HepG2 (cell line): ENCODE results near the gene IL1RAP. TPM values are rescaled to one million over a fixed set of nuclear protein-coding genes. Genes with fewer than 3 reads are reported as not detected.
A peak's percentile ranks its signal among the peaks of the same experiment; 100 is the strongest.

Experiments
- CCAR2 ChIP-seq: fragments of 200-400 bp; formaldehyde crosslinking; optimal IDR thresholded peaks from 2 replicates; pipeline ENCODE3; 2018; ENCODE audit warnings: low read depth, mild to moderate bottlenecking, low read length, moderate library complexity
- ELF4 ChIP-seq: sonication (generic); formaldehyde crosslinking; IDR thresholded peaks from 2 replicates; pipeline ENCODE4 v1.5.0; 2020; ENCODE audit warnings: missing genetic modification reagents, mild to moderate bottlenecking, moderate library complexity, borderline replicate concordance
- EZH2 ChIP-seq: conservative IDR thresholded peaks from 2 replicates; pipeline ENCODE4 v1.6.1; 2012; ENCODE audit warnings: mild to moderate bottlenecking, low read depth, low read length, moderate library complexity
- FOXM1 ChIP-seq: sonication (generic); formaldehyde crosslinking; IDR thresholded peaks from 2 replicates; pipeline ENCODE4 v1.5.0; 2020; ENCODE audit warnings: missing genetic modification reagents
- GATAD2A ChIP-seq: IDR thresholded peaks from 2 replicates; pipeline ENCODE4 v1.6.1; 2016
- HCFC1 ChIP-seq: fragments of 150-350 bp; IDR thresholded peaks from 2 replicates; pipeline ENCODE4 v1.6.1; 2014; ENCODE audit warnings: low read depth, low read length
- KMT2B ChIP-seq: IDR thresholded peaks from 2 replicates; pipeline ENCODE4 v1.6.1; 2016; ENCODE audit warnings: missing genetic modification reagents, missing compliant biosample characterization
- NR2F6 ChIP-seq, 2 experiments: IDR thresholded peaks; 2 replicates each; pipeline ENCODE4 v1.6.1; 2016; ENCODE audit warnings: antibody characterized with exemption in 1 of 2, mild to moderate bottlenecking in 1 of 2
- PHF20 ChIP-seq: sonication (generic); formaldehyde crosslinking; IDR thresholded peaks from 2 replicates; pipeline ENCODE4 v1.5.0; 2020; ENCODE audit warnings: mild to moderate bottlenecking, missing genetic modification reagents
- SETDB1 ChIP-seq: sonication (generic); formaldehyde crosslinking; IDR thresholded peaks from 2 replicates; pipeline ENCODE4 v1.5.1; 2020; ENCODE audit warnings: missing genetic modification reagents, mild to moderate bottlenecking, borderline replicate concordance
- ZFX ChIP-seq: sonication (generic); formaldehyde crosslinking; IDR thresholded peaks from 2 replicates; pipeline ENCODE4 v1.4.0; 2020; ENCODE audit warnings: mild to moderate bottlenecking, low read depth, missing genetic modification reagents, moderate library complexity
- ZNF207 ChIP-seq: fragments of 450-650 bp; IDR thresholded peaks from 2 replicates; pipeline ENCODE4 v1.6.1; 2016; ENCODE audit warnings: antibody characterized with exemption, borderline replicate concordance
- ZNF274 ChIP-seq: sonication (generic); formaldehyde crosslinking; IDR thresholded peaks from 2 replicates; pipeline ENCODE4 v1.5.1; 2020; ENCODE audit warnings: mild to moderate bottlenecking, missing genetic modification reagents
- ZNF44 ChIP-seq: sonication (generic); formaldehyde crosslinking; IDR thresholded peaks from 2 replicates; pipeline ENCODE4 v1.5.1; 2020; ENCODE audit warnings: mild to moderate bottlenecking, missing genetic modification reagents
- ZNF501 ChIP-seq: sonication (generic); formaldehyde crosslinking; IDR thresholded peaks from 2 replicates; pipeline ENCODE4 v1.5.1; 2020; ENCODE audit warnings: mild to moderate bottlenecking, moderate library complexity, missing genetic modification reagents
- ZNF510 ChIP-seq: sonication (generic); formaldehyde crosslinking; IDR thresholded peaks from 2 replicates; pipeline ENCODE4 v1.4.0; 2020; ENCODE audit warnings: low read depth, mild to moderate bottlenecking, missing genetic modification reagents
- ZNF563 ChIP-seq: sonication (generic); formaldehyde crosslinking; IDR thresholded peaks from 2 replicates; pipeline ENCODE4 v1.8.0; 2022; ENCODE audit warnings: mild to moderate bottlenecking, moderate library complexity, missing genetic modification reagents
- ZNF83 ChIP-seq: sonication (generic); formaldehyde crosslinking; IDR thresholded peaks from 2 replicates; pipeline ENCODE4 v1.4.0; 2020; ENCODE audit warnings: missing genetic modification reagents, mild to moderate bottlenecking, borderline replicate concordance
- ZNF878 ChIP-seq: sonication (generic); formaldehyde crosslinking; IDR thresholded peaks from 2 replicates; pipeline ENCODE4 v1.8.1; 2023; ENCODE audit warnings: mild to moderate bottlenecking, missing genetic modification reagents, moderate library complexity
- ZSCAN20 ChIP-seq: sonication (generic); formaldehyde crosslinking; IDR thresholded peaks from 2 replicates; pipeline ENCODE4 v1.4.0; 2020; ENCODE audit warnings: missing genetic modification reagents, mild to moderate bottlenecking, borderline replicate concordance
- ZSCAN30 ChIP-seq: sonication (generic); formaldehyde crosslinking; IDR thresholded peaks from 2 replicates; pipeline ENCODE4 v1.5.0; 2020; ENCODE audit warnings: mild to moderate bottlenecking, missing genetic modification reagents
- polyA plus RNA-seq, 8 experiments: library from polyadenylated mRNA; depleted of rRNA in 3 of 8; stranded (reverse) in 7 of 8; unstranded in 1 of 8; fragments of >200 nt; fragmentation: Illumina TruSeq in 4 of 8; extraction: Trizol in 4 of 8; gene quantifications; 2 replicates each; pipeline versions ENCODE4 v1.2.1 to v1.2.3, GENCODE V29; 2011 to 2016; ENCODE audit warnings: low read depth in 4 of 8, missing spikeins in 1 of 8, mixed read lengths in 1 of 8; ENCODE audit not compliant: insufficient read depth in 1 of 8
- total RNA-seq, 5 experiments: library from RNA; depleted of rRNA; stranded (reverse); fragments of >200 nt; fragmentation: Illumina TruSeq; extraction: Trizol; gene quantifications; 2 replicates each; pipeline ENCODE4 v1.2.3, GENCODE V29; 2016; ENCODE audit warnings: low read depth in 1 of 5
- TF ChIP-seq, protein P1 (sequence below): sonication (generic); formaldehyde crosslinking; IDR thresholded peaks from 2 replicates; pipeline ENCODE4 v1.8.1; 2023; ENCODE audit warnings: missing genetic modification reagents, mild to moderate bottlenecking, borderline replicate concordance
- TF ChIP-seq, protein P2 (sequence below): sonication (generic); formaldehyde crosslinking; conservative IDR thresholded peaks from 2 replicates; pipeline ENCODE4 v1.8.0; 2022; ENCODE audit warnings: low read depth, missing genetic modification reagents
- TF ChIP-seq, protein P3 (sequence below): sonication (generic); formaldehyde crosslinking; conservative IDR thresholded peaks from 2 replicates; pipeline ENCODE4 v1.4.0; 2020; ENCODE audit warnings: missing genetic modification reagents
- TF ChIP-seq, protein P4 (sequence below): sonication (generic); formaldehyde crosslinking; IDR thresholded peaks from 2 replicates; pipeline ENCODE4 v1.5.0; 2020; ENCODE audit warnings: missing genetic modification reagents
- TF ChIP-seq, protein P5 (sequence below): sonication (generic); formaldehyde crosslinking; IDR thresholded peaks from 2 replicates; pipeline ENCODE4 v1.4.0; 2020; ENCODE audit warnings: mild to moderate bottlenecking, missing genetic modification reagents

IL1RAP gene
- total and polyA plus RNA-seq, 2 of the 13 experiments (the other 11 are each of a cell fraction or from before 2014, with no cell fraction given) = 18.3 to 54.9 TPM

DNA sequence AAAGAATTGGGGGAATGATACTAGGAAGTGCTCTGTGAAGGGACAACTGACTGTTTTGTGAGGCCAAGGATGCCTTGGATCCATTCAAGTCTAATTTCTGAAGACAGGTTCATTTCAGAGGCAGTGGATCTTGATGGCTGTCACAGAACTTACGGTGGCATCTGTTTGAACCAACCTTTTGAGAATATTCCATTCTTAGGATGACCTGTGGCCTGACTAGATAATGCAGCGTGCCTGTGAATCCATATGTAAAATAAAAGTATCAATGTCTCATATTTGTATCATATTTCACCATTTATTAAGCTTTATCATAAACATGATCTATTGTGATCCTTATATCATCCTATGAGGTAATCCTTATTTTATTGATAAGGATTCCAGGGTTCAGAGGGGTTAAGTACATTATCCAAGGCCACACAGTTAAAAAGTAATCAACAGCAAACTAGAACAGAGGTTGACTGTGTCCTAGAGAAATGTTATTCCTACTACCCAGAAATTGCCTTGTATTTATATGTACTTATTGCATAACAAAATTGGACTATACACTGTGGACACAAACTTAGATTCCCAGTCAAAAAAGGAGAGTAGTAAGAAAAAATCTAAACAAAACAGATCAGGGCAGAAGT, 34.3 kb downstream of the IL1RAP start (continued):
- TF ChIP-seq, protein P1, sequence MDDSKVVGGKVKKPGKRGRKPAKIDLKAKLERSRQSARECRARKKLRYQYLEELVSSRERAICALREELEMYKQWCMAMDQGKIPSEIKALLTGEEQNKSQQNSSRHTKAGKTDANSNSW (CRISPR knock-in tag) = no peak
- TF ChIP-seq CCAR2 = no peak
- peak; percentile 65 for TF ChIP-seq KMT2B (CRISPR knock-in tag)
- no peak for TF ChIP-seq ELF4 (CRISPR knock-in tag)
- peak; percentile 99 for TF ChIP-seq GATAD2A (CRISPR knock-in tag)
- TF ChIP-seq ZNF501 (CRISPR knock-in tag) = no peak
- TF ChIP-seq EZH2 = no peak
- TF ChIP-seq, protein P2, sequence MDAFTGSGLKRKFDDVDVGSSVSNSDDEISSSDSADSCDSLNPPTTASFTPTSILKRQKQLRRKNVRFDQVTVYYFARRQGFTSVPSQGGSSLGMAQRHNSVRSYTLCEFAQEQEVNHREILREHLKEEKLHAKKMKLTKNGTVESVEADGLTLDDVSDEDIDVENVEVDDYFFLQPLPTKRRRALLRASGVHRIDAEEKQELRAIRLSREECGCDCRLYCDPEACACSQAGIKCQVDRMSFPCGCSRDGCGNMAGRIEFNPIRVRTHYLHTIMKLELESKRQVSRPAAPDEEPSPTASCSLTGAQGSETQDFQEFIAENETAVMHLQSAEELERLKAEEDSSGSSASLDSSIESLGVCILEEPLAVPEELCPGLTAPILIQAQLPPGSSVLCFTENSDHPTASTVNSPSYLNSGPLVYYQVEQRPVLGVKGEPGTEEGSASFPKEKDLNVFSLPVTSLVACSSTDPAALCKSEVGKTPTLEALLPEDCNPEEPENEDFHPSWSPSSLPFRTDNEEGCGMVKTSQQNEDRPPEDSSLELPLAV = no peak
- no peak for TF ChIP-seq ZNF510
- no peak for TF ChIP-seq ZSCAN30 (CRISPR knock-in tag)
- TF ChIP-seq, protein P3, sequence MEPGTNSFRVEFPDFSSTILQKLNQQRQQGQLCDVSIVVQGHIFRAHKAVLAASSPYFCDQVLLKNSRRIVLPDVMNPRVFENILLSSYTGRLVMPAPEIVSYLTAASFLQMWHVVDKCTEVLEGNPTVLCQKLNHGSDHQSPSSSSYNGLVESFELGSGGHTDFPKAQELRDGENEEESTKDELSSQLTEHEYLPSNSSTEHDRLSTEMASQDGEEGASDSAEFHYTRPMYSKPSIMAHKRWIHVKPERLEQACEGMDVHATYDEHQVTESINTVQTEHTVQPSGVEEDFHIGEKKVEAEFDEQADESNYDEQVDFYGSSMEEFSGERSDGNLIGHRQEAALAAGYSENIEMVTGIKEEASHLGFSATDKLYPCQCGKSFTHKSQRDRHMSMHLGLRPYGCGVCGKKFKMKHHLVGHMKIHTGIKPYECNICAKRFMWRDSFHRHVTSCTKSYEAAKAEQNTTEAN = no peak
- no peak for TF ChIP-seq ZNF563 (CRISPR knock-in tag)
- no peak for TF ChIP-seq ZNF83 (CRISPR knock-in tag)
- TF ChIP-seq ZSCAN20 (CRISPR knock-in tag) = no peak
- TF ChIP-seq HCFC1 = no peak
- no peak for TF ChIP-seq ZNF44 (CRISPR knock-in tag)
- no peak for TF ChIP-seq ZNF207
- no peak for TF ChIP-seq SETDB1 (CRISPR knock-in tag)
- no peak for TF ChIP-seq PHF20 (CRISPR knock-in tag)
- TF ChIP-seq FOXM1 (CRISPR knock-in tag) = no peak
- peak; percentile 95 for TF ChIP-seq NR2F6 (IDR thresholded peaks at IDR 0.05)
- peak; percentile 94 for TF ChIP-seq NR2F6 (CRISPR knock-in tag; IDR thresholded peaks at IDR 0.05)
- TF ChIP-seq, protein P4, sequence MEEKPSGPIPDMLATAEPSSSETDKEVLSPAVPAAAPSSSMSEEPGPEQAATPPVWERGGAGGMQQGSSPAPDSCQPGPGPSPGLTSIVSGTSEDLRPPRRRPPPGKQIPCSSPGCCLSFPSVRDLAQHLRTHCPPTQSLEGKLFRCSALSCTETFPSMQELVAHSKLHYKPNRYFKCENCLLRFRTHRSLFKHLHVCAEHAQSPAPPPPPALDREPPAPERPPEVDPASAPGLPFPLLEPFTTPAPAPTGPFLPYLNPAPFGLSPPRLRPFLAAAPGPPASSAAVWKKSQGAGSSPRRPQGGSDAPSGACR (CRISPR knock-in tag) = no peak
- TF ChIP-seq, protein P5, sequence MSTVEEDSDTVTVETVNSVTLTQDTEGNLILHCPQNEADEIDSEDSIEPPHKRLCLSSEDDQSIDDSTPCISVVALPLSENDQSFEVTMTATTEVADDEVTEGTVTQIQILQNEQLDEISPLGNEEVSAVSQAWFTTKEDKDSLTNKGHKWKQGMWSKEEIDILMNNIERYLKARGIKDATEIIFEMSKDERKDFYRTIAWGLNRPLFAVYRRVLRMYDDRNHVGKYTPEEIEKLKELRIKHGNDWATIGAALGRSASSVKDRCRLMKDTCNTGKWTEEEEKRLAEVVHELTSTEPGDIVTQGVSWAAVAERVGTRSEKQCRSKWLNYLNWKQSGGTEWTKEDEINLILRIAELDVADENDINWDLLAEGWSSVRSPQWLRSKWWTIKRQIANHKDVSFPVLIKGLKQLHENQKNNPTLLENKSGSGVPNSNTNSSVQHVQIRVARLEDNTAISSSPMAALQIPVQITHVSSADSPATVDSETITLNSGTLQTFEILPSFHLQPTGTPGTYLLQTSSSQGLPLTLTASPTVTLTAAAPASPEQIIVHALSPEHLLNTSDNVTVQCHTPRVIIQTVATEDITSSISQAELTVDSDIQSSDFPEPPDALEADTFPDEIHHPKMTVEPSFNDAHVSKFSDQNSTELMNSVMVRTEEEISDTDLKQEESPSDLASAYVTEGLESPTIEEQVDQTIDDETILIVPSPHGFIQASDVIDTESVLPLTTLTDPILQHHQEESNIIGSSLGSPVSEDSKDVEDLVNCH (CRISPR knock-in tag) = no peak
- TF ChIP-seq ZNF878 (CRISPR knock-in tag) = peak; percentile 54
- no peak for TF ChIP-seq ZNF274 (CRISPR knock-in tag)
- no peak for TF ChIP-seq ZFX (CRISPR knock-in tag)
